Stimulated activated CD8-positive, alpha-beta memory T cell treated with anti-CD3 and anti-CD28 coated beads, Interleukin-15, amount 100 ng/mL, for 1 hour (primary cell): ENCODE measurements around the gene AFAP1.

Experiments used
- DNase-seq: peaks from one replicate; pipeline ENCODE4 v3.0.0-alpha.2; 2020; ENCODE audit warnings: low read depth

Gene AFAP1

DNA sequence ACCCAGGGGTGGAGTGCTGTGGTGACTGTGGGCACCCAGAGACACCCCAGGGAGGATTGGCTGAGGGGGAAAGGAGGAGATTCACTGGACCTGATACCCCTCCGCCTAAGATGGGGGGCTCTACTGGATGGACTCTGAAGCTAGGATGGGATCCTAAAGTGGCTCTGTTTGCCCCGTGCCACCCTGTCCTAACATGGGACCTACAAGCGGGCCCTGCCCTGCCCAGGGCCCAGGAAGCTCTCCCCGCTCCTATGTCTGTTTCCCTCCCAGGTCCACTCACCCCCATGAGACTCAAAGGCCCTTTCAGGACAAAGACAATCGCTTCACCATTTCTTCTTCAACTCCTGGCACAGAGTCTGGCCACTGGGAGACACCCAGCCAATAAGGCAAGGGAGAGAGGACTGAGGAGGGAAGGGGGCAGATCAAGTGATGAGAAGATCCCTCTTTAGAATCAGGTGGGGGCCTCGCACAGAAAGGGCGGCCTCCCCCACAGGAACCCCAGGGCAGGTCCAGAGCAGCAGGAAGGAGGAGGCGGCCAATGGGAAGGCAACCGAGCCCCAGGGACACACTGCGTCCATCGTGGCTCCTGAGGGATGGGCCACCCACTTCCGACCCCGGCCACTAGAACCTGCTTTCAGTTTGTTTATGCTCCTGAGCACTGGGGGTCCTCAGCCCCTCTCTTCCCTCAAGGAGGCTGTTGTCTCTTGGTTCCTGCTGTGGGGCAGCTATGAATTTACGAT is 155.4 kb downstream of the AFAP1 start:
- DNase-seq = no peak

GRCh38 chr4:7783541-7783940 is 156.1 kb downstream of the AFAP1 start:
- no peak for DNase-seq

DNA sequence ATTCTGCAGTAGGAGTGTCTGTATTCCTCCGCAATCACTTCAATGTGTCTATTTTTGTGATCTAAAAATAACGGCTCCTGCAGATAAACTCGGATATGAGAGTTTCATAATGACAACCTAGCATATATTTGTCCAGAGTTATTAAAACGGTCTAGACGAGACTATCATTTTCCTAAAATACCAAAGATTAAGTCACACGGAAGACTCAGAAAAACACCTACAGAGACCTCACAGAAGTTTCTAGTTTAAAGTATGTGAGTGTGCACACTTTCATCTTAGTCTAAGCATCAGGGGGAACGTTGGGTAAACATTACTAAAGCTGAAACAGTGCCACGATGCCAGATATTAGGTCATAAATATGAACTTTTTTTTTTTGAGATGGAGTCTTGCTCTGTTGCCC is 156.9 kb downstream of the AFAP1 start:
- no peak for DNase-seq

DNA sequence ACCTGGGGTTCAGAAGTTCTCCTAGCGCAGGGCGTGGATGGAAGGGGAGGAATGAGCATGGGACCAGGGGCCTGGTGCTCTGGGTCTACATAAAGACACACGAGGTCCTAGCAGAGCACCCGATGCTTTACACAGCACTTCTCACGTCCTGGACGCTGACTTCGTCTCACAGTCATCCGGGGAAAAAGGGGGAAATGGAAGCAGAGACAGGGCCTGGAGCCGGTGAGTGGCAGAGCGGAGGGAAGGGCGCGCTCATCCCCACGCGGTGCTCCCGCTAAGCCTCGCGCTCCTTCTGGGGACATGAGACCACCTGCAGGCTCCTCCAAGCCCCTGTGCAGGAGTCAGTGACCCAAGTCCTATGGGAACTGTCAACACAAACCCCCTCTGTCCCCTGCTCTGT is 157.7 kb downstream of the AFAP1 start:
- DNase-seq = no peak

GRCh38 chr4:7781366-7781765 is 158.3 kb downstream of the AFAP1 start:
- no peak for DNase-seq

DNA sequence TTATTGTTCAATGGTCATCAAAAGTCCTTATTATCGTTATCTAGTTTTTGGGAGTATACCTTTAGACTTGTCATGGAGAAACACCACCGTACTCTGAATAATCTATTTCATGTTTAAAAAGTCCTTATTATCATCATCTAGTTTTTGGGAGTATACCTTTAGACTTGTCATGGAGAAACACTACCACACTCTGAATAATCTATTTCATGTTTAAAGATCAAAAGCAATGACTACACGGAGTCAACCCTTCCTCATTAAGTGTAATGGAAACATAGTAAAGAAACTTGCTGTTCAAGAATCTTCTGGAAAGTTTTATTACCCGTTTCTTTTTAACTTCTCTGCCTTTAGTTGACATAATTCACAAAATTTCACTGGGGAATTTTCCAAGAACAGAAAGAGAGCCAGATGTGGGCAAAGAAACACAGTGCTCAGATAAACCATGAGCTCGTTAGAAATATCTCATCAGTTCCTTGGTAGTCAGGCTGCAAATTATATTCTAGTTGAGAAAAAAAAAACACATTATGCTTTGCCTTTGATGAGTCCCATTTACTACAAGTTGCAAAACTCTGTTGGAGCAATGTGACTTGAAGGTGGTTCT is 158.8 kb downstream of the AFAP1 start:
- no peak for DNase-seq

- DNase-seq = no peak
Measured at GRCh38 chr4:7779432-7779768, 160.3 kb downstream of the AFAP1 start.

DNA sequence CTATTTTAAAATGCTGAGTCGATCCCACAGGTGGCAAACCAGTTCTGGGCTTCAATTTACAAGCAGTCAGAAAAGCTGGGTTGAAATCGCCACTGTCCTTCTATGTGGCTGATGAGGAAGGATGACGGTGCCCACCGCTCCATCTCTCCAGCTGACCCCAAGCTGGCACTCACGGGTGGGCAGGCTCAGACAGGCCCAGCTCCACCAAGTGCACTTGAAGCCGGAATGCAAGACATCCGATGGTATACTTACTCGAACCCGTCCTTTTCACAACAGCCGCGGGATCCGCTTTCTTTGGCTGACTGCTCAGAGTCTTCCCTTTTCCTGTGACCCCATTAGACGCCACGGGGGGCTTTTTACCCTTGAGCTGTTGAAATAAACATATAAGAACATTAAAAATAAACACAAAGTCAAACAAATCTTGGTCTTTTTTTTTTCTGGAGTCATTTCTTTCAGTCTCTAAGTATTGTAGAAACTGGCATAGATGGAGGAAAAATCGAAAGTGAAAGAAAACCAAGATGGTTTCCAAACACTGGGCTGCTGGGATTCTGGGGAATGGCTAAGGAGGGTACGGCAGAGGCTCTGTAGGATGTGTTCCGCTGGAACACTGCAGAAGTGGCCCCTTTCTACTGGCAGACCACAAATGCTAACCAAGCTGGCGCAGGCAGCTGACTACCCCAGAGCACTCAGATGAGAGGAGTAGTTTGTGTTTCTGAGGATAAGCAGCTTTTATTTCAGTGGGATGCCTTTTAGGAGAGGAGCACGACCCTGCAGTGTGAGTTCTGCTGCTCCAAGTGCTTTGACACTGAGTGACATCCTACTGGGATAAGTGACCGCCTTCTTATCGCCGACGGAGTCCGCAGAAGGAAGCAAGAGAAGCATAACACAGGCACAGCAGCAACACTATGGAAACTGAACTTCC is 160.9 kb downstream of the AFAP1 start:
- no peak for DNase-seq

GRCh38 chr4:7777871-7778509 is 161.7 kb downstream of the AFAP1 start:
- DNase-seq = no peak

DNA sequence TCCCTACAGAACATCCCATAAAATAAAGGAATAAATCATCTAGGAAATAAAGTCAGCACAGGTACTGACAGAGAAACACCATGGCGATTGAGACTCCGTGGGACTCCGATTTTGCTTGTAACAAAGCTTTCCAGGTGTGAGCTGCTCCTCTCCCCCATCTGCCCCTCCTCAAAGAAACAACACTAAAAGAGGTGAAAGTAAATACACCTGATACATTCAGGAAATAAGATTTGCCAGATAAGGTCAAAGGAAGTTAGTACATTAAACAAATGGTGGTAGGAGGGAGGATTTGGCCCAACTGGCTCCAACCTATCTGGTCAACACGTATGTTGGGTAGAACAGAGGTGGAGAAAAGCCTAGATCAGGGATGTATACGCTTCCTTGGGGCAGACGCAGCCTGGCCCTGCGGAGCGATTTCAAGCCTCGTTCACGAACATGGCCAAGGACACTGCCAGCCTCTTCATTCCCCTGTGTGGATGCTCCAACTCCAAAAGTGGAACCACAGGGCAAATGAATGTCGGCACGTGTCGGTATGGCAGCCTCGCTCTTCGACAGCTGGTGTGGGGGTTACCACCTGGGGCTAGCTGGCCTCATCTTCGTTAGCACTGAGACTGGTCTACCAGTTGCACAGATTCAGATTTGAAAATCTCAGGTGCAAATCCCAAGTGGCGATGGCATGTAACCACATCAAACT is 162.5 kb downstream of the AFAP1 start:
- DNase-seq = no peak

GRCh38 chr4:7775396-7775795 is 164.3 kb downstream of the AFAP1 start:
- DNase-seq = no peak

DNA sequence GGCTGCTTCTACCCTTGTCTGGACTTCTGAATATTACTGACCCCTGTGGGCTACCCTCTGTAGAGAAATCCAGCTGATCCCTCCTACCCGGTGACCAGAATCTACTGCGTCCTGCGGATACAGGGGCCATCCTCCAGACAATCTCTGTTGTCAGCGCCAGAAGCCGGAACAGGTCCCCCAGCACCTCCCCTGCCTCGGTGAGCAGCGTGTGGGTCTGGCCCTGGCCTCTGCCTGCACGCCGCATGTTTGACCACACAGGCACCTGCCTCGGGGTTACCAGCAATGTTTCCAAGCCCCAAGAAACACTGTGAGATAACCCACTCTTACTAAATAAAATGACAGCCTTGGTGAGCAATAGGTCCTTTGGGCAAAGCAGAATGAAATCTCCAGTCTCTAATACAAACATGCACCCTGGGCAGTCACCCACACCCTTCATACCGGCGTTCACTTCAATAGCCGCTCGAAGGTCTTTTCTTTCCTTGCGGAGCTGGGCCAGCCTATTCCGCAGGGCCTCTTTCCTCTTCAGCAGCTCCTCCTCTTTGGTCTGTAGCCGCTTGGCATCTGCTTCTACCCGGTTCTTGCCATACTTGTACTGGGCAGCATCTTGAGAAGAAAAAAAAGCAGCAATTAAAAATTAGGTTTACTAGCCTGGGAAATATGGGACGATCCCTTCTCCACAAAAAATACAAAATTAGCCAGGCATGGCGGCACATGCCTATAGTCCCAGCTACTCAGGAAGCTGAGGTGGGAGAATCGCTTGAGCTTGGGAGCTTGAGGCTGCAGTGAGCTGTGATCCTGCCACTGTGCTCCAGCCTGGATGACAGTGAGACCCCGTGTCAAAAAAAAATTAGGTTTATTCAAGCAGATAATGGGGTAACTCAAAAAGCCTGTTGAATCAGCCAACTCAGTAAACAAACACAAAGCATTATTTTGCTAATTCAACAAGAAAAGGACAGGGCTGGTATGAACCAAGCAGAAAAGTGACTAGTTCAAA is 165.1 kb downstream of the AFAP1 start:
- no peak for DNase-seq

DNA sequence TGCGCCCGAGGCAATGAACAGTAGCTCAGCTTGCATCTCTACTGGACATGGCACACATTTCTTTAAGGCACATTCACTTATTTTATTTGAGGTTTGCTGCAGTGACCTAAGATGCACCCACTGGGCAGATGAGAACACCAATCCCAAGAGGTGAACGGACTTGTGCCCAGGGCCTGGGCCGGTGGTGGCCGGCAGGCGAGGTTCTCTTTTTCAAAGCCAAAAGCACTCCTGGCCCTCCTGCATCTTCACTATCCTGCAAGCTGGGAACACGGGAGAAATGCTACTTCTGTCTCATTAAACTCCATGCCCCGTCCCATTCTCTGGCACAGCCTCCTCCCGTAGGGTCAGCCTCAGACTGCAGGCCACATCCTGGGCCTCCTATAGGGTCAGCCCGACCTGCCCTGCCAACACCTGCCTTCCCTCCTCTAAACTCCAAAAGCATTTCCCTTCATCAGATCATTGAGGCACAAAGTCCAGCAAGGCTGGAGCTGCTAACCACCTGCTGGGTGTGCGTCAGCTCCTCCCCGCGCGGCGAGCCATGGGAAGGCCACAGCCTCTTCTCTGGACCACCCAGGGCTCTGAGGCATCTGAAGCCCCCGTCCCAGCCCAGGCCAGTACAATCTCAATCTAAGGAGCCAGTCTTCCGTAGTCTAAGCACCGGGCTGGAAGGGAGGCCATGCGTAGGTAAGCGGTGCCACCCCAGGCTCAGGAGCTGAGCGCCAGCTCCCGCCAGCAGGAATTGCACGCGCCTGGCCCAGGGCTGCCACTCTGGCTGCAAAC is 166.1 kb downstream of the AFAP1 start:
- no peak for DNase-seq

GRCh38 chr4:7772711-7773385 is 166.8 kb downstream of the AFAP1 start:
- no peak for DNase-seq

DNA sequence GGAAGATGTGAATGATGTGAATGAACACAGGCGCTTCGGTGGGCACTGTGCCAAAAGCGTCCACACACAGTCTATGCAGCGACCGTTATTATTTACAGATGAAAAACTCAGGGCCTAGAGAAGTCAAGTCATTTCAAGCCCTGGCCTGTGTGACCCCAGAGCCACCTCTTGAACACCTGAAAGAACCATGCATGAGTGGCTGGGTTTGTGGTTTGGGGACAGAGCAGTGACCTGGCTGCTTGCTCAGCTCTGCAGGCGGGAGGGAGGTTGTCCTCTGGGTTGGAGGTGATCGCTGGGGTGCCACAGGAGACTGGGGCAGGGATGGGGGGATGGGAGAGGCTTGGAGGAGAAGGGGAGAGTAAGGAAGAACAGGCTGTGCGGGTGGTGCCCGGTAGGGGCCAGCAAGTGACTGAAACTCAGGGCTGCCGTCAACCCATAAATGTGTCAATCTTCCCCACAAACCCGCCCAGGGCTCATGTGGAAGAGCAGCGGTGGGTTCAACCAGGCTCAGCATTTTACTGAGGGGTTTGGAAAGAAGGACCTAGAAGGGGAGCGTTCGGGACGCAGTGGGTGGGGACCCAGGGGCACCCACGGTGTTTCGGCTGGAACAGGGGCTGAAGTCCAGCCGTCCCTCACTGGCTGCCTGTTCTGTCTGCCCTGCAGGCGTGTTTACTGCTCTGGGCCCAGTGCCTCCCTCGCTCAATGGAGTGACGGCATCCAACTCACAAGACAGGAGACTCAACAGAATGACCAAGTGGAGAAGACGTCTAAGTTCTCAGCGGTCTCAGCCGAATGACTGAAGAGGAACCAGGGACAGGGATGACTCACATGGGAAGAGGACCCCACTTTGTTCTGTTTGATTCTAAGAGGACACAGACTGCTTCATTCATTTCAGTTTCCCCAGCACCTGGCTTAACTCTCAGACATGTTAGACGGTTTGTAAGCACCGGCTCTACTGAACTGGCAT is 167.8 kb downstream of the AFAP1 start:
- DNase-seq = no peak

DNA sequence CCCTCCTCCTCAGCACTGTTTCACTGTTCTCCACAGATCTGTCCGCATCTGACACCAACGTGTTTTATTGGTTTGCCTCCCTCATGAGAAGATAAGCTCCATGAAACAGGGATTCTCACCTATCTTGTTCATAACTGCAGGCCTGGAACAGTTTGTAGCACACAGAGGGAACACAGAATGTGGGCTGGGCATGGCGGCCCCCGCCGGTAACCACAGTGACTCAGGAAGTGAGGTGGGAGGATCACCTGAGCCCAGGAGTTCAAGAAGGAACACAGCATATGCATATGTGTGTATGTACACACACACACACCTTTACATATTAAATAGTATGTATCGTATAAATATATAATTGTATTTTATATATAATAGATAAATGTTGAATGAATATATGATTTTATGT is 168.6 kb downstream of the AFAP1 start:
- DNase-seq = no peak

DNA sequence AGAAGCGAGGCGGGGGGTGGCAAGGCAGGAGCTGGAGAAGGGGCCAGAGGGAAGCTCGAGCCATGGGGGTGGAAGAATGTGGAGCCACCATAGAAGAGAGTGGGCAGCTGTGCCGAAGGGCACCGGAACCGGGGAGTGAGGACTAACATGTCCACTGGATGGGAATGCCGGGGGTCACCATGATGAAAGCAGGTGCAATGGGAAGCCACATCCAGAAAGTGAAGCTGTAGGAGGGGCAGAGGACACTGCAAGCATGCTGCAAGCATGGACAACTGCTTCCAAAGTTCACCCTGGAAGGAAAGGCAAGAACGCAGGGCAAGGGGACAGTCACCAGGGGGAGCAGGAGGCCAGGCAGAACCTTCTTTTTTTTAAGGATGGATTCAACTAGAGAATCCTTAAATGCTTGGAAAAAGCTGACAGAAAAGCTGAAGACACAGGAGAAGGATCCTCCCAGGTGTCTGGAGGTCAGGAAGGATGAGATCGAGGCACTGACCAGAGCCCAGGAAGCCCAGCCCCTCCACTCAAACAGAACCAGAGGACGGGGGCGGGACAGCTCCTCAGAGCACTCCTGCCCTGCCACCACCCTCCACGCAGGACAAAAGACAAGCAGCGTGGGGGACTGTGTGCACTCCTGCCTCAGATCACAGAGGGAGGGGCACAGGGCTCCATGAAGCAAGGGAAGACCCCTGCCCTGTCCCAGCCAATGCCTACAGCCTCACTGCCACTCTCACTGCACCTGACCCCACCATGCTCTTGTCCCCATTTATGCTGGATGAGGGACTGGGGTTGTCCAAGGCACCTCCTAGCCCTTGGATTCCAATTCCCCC is 169.2 kb downstream of the AFAP1 start:
- DNase-seq = no peak
